Fibroblast of gingiva (primary cell): ENCODE data around the gene STX18.

Source experiments
- DNase-seq: peaks from one replicate; pipeline ENCODE4 v3.0.0-alpha.2; 2011; ENCODE audit warnings: low read depth

The STX18 gene

DNA sequence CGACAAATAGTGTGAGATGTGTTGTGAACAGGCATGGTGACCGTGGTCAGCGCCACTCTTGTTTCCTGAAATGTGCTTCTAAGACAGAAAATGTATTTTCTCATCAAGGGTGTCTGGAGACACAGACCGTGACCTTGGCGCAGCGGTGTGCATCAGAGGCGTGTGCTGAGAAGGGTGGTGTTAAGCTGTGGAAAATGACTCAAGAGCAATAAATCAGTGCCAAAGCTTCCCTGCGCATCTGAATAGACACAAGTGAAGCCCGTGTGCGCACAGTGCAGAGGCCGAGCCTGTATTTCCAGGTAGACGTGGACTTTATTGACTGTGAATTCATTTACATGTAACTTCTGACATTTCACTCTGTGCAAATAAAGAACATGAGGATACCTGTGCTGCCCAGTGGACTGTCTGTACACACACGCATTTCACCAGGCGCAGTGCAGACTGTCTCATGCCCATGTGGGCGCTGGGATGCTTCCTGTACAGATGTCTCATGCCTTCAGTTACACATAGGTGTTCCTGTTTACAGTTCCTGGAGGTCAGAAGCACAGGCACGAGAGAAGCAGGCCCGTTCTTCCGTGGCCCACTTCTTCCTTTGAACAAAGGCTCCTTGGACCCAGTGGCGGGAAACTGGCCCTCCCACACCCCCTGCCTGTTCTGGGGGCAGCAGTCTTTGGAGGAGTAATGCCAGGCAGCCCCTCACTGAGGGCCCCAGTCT, 123.0 kb downstream of the STX18 start:
- no peak for DNase-seq

DNA sequence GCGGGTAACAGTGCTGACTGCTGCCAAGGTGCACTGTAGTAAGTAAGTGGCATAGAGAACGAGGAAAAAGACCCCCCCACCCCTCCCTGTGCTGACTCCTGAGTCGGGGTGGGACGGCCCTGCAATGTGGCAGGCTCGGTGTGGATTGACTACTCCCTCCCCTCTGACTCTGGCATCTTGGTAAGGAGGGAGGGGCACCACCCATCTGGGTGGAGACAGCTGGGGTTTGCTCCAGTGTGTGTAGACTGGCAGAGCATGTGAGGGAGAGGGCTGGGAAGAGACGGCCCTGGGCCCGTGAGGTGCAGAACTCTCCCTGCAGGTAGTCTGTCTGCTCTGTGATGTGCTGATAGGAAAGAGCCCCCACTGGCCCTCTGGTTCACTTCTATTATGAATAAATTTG, 124.0 kb downstream of the STX18 start:
- DNase-seq: no peak

DNA sequence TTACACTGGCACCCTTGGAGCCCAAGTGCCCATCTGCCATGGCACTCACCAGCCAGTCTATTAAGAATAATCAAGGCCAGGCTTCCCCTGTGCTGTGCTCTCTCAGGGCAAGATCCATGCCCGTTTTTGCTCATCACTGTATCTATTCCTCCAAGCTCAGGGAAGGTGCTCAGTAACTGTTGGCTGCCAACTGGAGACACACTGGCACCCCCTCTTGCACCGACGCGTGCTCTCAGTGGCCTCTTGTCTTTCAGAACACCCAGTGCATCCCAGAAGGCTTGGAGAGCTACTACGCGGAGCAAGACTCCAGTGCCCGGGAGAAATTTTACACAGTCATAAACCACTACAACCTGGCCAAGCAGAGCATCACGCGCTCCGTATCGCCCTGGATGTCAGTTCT, 124.9 kb downstream of the STX18 start:
- no peak for DNase-seq

DNA sequence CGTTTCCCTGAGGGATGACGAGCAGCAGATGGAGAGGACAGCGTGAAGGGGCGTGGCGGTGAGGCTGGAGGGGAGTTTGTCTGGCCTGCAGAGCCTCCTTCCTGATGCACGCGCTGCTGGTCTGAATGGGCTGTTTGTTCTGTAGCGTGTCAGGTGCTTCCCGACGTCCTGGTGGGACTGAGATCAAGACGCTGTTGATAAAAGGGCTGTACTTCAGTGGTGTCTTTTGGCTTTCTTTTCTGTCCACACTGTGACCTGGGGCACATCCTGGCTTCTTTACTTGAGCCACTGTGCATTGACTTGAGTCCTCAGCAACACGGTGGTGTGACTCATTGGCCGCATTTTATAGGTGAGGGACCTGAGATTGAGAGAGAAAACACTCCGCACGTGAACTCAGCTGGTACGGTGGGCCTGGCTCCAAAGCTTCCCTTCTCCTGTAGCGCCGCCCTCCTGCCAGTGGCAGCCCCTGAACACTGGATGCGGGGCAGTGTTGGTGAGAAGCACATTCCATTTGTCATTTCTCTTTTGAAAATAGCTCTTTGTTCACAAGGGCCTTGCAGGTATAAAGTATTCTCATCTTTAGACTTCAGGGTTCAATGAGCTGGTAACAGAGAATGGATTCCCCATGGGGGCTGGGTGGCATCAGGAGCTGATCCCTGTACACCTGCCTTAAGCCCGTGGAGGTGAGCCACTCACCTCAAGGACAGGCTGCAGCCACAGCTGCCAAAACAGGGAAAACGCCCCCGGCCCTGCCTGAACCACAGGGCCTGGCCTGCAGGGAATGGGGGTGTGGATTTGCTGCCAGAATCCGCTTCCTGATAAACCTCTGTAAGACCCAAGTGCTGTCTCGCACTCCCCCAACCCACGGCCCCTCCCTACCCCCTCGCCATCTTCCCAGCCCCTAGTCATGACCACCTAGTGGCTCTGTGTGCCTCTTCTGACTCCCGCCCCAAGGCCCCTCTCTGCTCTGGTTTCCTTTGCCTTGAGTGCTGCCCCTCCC, 125.7 kb downstream of the STX18 start:
- DNase-seq: no peak

DNA sequence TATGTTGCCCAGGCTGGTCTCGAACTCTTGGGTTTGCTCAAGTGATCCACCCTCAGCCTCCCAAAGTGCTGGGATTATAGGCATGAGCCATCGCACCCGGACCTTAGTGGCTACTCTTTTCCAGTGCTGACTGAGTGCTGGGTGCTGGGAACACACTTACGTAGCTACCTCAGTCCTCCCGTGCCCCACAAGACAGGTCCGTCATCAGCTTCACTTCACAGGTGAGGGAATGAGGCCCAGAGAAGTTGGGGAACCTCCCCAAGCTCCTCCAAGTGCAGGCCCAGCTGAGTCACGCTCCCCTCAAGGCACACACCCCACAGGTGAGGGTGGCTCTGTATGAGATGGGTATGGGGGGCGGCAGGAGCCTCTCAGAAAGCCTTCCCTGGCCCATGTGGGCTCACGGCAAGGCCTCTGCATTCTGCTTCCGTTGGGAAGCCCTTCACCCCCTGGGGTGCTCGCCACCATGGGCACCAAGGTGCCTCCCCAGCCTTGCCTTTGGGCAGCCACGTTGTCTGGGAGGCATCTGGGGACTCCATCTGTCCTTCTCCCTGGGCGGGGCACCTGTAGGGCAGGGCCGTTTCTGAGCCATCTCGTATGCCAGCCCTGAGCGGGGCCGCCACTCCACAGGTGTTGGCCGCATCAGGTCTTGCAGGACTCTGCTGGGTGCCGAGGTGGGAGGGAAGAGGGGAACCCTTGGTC, 126.6 kb downstream of the STX18 start:
- DNase-seq: no peak

DNA sequence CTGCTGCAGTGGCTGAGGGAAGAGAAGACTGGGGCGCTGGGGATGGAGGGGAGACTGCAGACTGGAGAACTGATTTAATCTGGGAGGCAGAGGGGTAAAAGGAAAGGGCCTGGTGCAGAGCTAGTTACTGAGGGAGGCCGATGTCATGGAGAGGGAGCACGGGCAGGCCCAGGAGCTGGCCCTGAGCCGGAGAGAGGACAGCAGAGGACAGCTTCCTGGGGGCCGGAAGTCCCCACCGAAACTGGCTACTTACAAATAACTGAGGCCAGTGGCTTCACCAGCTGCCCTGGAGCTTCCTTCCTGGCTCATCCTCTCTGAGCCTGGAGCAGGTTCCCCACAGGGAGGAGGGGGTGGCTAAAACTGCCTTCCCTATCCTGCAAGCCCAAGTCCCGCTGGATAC, 128.0 kb downstream of the STX18 start:
- no peak for DNase-seq

DNA sequence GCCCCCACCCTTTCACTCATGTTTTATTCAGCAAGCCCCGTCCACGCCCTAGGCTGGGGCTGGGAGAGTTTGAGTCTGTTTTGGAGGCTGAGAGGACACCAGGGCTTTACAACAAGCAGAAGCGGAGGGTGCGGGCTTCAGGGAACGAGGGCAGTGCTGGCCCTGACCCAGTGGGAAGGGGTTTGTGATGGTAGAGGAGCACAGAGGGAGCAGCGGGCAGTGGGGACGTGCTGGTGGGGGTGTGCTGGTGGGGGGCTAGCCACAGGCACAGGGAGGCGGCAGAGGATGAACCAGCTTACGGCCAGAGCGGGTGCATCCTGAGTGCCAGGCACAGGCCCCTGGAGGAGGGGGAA, 128.5 kb downstream of the STX18 start:
- no peak for DNase-seq

DNA sequence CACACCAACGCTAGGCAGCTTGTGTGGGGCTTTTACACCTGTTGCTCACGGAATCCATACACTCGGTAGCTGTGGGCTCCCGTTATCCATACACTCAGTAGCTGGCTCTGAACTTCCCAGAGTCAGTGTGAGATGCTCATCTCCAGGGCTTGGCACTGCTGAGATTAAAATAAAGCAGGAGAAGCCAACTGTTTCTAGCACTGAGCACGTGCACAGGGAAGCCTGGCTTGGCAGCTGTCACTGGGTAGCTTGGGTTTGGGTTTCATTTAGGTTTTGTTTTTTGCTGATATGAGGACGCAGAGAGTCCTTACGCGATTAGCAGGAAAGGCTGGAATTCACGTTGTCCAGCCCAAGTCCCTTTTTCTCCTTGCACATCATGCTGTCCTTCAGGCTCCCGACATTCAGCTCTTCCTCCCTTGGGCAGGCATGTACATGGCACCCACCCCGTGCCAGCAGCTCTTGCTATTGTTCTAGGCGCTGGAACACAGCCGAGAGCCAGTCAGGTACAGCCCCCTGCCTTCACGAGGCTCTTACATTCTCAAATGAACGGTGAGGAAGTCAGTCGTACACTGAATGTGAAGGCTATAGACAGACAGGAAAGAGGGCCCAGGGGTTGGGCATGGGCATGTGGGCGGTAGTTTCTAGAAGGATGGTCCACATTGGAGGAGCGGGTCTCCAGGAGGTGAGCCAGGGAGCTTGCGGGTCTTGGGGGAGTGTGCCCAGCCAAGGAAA, 129.0 kb downstream of the STX18 start:
- DNase-seq: no peak

DNA sequence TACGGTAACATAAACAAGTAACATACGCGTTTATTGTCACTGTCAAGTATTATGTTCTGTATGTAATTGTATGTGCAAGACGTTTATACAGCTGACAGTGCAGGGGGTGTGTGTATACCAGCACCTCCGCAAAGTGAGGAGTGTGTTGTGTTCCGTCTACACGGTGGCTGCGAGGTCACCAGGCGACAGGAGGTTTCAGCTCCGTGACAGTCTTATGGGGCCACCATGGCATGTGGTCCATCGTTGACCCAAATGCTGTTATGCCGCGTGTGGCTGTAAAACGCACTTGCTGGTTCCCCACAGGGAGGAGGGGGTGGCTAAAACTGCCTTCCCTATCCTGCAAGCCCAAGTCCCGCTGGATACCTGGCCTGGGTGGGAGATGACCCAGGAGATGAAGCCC, 129.9 kb downstream of the STX18 start:
- DNase-seq: no peak

DNA sequence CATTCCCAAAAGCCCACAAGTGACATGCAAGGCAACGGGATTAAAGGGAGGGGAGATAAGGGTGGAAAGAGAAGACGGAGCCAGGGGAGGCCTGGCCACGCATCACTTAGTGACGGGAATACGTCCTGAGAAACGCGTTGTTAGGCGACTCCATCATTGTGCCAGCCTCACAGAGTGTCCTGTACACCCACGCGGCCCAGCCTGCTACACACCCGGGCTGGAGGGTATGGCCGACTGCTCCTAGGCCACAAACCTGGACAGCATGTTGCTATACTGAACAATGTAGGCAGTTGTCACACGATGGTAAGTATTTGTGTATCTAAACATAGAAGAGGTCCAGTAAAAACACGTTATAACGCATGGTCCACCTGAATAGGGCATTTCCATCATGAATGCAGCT, 131.6 kb downstream of the STX18 start:
- DNase-seq: no peak

DNA sequence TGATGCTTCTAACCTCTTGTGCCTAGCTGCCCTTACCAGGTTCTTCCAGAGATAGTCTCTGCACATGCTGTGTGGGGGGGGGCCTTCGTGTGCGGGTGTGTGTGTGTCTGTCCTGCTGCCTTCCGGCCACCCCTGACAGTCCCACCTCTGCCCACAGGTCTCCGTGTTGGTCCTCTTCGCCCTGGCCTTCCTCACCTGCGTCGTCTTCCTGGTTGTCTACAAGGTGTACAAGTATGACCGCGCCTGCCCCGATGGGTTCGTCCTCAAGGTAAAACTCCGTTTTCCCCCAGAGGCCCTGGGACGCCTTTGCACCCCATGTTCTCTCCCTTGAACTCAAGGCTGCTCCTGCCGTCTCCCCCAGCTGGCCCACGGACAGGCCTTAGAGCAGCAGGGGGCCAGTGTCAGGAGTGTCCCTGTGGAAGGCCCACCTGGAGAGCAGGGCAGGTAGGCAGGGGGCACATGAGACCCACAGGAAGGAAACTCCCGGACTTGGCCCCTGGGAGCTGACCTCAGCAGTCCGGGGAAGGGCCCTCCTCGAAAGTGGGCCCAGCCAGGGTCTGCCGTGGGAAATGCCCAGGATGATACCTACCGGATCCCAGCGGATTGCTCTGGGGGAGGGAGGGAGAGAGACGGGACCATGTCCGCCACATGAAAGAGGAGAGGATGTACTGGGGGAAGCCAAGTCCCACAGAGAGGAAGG, 132.3 kb downstream of the STX18 start:
- DNase-seq: no peak

DNA sequence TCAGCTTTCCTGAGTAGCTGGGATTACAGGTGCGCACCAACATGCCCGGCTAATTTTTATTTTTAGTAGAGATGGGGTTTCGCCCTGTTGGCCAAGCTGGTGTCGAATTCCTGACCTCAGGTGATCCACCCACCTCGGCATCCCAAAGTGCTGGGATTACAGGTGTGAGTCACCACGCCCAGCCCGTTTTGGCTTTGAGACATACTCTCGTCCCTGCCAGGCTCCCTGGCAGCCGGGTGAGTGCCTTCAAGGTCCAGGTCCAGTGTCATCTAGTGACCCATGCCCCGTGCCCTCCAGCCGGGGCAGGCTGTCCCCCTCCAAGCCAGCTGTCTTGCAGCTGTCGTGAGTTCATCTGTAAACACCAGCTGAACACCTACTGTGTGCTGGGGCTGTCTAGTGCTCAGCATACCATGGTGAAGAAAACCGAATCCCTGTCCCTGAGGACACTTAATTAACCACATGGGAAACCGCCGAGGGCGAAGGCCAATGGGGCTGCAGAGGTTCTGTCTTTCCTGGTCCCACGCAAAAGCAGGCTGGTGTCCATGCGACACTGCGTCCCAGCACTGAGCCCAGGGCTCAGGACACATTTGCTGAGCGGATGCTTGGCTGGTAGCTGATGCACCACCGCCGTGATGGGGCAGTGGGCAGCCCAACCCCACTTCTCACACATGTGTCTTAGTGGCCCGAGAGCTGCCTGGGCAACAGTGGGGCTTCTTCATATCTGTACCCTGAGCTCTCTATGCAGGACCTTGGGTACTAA, 133.1 kb downstream of the STX18 start:
- no peak for DNase-seq

DNA sequence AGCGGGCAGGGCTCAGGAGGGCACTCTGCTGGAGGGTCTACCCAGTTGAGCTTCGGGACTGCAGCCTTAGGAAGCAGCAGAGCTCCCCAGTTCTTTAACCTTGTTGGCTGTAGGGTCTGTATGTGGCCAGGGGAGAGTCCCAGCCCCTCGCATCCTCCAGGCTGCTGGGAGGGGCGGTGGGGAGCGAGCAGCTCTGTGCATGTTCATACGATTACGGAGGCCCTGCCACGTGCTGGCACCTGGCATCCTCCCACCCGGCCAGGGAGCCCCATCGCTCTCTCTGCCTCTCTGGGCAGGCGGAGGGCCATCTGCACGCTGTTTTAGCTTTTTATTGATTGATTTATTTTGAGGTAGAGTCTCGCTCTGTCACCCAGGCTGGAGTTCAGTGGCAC, 133.7 kb downstream of the STX18 start:
- DNase-seq: no peak

DNA sequence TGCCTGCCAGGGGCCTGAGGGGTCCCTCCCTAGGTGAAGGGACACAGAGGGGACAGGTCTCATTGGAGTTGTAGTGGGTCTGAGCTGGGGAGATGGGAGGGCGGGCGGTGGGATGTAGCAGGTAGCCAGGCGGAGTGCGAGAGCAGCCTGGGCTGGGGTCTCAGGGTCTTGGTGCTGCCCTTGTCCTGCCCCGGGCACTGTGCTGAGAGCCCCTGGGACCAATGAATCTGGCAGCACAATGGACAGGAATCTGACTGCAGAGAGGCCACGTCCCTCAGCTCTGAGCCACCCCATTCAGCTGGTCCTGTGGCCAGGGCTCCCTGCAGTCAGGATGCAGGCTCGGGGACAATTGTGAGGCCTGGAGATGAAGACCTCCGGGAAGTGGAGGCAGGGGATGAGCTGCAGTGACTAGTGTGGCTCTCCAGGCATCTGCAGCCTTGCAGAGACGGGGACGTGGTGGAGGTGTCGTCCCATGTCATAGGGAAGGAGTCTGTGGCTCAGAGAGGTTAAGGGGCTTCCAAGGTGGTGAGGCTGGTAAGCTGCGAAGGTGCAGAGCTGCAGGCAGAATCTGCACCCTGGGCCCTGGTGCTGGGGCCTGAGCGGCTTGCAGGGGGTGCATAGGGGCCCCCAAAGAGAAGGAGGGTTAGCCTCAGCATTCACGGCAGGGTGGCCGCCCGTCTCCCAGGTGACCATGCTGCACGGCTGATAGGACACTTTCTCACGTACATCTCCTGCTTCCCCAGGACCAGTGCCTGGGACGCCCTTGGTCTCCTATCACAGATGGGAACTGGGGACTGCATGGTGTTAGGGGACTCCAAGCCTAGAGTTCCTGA, 134.3 kb downstream of the STX18 start:
- no peak for DNase-seq

DNA sequence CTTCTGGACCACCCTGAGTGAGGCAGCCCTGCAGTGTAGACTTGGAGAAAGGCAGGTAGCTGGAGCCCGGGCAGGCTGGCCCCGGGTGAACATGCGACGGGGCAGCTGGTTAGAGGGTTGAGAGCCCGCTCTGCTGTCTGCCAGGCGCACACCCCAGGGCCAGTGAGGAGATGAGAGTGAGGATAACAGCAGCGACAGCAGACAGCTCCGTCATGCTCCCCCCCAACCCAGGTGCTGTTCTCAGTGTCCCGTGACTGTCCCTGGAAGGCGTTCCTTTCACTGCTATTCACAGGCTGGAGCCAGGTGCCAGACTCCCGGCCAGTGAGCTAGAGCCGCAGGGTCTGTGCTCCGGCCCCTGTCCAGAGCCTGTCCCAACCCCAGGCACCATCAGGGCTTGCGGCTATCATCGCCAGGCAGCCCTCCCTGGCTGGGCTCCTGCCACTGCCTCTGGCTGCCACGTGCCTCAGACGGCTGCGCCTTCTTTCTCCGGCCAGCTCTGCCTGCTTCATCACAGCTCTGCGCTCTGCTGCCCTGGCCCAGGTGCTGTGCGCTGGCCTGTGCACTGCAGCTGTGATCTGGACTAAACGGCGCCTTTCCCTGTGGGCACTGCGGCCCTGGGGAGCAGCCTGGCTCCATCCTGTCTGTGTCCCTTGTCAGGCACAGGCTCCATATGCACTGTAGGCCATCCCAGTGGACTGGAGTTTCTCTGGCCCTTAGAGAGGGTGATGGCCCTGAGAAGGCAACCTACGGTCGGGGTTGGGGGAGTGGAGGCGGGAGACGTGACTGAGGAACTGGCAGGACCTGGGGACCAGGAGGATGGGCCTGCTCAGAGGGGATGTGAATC, 135.2 kb downstream of the STX18 start:
- DNase-seq: no peak

DNA sequence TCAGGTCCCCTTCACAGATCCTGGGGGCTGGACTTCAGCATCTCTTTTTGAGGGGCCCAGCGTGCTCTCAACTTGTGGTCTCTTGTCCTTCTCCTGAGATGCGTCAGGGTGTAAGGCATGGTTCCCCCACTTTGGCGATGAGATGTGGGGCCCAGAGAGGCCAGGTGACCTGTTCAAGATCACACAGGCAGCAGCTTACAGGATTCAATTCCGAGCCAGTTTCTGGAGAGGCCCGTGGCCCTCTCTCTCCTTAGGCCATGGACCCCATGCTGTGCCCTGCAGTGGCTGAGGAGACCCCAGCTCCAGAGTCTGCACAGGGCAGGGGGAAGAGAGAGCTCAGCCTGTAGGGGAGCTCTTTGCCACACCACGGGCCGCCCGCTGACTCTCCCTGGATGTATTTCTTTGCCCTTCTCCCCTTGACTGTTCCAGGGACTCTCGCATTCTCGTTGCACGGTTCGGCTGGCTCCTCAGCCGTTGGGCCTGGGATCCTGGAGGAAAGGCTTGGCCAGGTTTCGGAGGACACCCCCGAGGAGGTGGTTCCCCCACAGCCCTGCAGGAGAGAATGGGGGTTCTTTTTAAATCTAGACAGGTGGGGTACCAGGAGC, 136.4 kb downstream of the STX18 start:
- no peak for DNase-seq

DNA sequence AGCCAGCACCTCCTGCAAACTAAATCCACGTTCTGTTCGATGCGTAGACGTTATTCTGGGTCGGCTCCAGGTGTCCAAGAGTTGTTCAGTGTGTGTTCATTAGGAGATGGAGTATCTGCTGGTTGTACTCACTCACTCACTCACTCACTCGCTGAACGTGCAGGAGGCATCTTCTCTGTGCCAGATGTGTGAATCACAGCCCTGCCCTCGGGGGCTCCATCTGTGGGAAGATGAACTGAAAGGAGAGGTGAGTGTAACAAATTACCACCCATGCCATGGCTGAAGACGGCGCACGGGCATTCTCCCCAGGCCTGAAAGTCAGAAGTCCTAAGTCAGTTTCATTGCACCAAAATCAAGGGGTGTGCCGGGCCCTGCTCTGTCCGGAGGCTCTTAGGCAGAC, 138.9 kb downstream of the STX18 start:
- no peak for DNase-seq

DNA sequence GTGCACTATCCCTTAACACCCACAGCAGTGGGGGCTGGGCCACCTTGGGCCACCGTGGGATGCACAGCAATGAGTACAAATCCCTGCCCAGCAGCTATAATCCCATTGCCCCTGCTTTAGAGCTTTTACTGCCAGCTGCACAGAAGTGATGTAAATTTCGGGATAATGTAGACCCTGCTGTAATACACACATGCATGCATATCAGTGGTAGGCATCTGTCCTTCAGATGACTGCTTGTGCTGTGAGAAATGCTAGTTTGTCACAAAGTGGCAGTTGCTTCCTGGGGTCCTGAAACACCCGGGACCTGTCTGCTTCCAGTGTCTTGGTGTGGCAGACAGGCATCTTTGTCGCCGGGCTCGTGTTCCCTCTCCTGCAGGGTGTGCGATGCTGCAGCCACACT, 140.8 kb downstream of the STX18 start:
- no peak for DNase-seq

DNA sequence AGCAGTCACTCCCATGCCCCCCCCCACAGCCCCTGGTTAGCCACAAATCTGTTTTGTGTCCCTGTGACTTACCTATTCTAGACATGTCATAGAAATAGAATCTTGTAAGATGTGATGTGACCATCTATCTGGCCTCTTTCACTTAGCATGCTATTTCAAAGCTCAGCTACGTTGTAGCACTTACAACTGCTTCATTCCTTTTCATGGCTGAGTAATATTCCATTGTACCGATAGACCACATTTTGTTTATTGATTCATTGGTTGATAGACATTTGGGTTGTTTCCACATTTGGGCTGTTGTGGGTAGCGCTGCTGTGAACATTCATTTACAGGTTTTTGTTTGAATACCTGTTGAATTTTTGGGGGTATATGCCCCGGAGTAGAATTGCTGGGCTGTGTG, 143.4 kb downstream of the STX18 start:
- no peak for DNase-seq
